Neural cell (in vitro differentiated cells): ENCODE measurements around the gene NTRK1. TPM values are rescaled to one million over a fixed set of nuclear protein-coding genes. Genes with fewer than 3 reads are reported as not detected.

Experiments used
- H2AFZ ChIP-seq: fragments of 200-600, 300-800 bp; sonication (generic), shearing (Covaris generic); 2 replicates; pipeline ENCODE4 v1.6.0; 2014; ENCODE audit warnings: low read depth, mild to moderate bottlenecking, antibody characterized with exemption, low read length, moderate library complexity
- H3F3A ChIP-seq: fragments of 200-600 bp; shearing (Covaris generic); 2 replicates; pipeline ENCODE4 v1.6.1; 2016; ENCODE audit warnings: mild to moderate bottlenecking, moderate library complexity, mixed read lengths, antibody characterized with exemption, low read length; ENCODE audit not compliant: insufficient read depth, poor library complexity, severe bottlenecking
- H3K27ac ChIP-seq: fragments of 200-600, 300-800 bp; sonication (generic), shearing (Covaris generic); 2 replicates; pipeline ENCODE4 v1.5.1; 2014; ENCODE audit warnings: mild to moderate bottlenecking, low read length, moderate library complexity
- H3K27me3 ChIP-seq: fragments of 300-800, 200-600 bp; sonication (generic), shearing (Covaris generic); 2 replicates; pipeline ENCODE4 v1.6.0; 2014; ENCODE audit warnings: mild to moderate bottlenecking, low read depth, low read length, moderate library complexity; ENCODE audit not compliant: insufficient read depth
- H3K36me3 ChIP-seq: fragments of 300-800, 200-600 bp; sonication (generic), shearing (Covaris generic); 2 replicates; pipeline ENCODE4 v1.5.1; 2014; ENCODE audit warnings: mild to moderate bottlenecking, antibody characterized with exemption, low read length, moderate library complexity; ENCODE audit not compliant: insufficient read depth
- H3K4me2 ChIP-seq: fragments of 300-800, 200-600 bp; sonication (generic), shearing (Covaris generic); 2 replicates; pipeline ENCODE4 v1.6.0; 2014; ENCODE audit warnings: mild to moderate bottlenecking, low read length
- H3K4me3 ChIP-seq: fragments of 300-800, 200-600 bp; sonication (generic), shearing (Covaris generic); 2 replicates; pipeline ENCODE4 v1.5.1; 2014; ENCODE audit warnings: mild to moderate bottlenecking, low read length, moderate library complexity
- H3K79me2 ChIP-seq: fragments of 200-600 bp; shearing (Covaris generic); replicated peaks from 2 replicates; pipeline ENCODE4 v1.6.0; 2014; ENCODE audit warnings: mild to moderate bottlenecking, low read length, moderate library complexity; ENCODE audit not compliant: insufficient read depth
- H3K9ac ChIP-seq: fragments of 300-800, 200-600 bp; sonication (generic), shearing (Covaris generic); 2 replicates; pipeline ENCODE4 v1.6.1; 2016; ENCODE audit warnings: mild to moderate bottlenecking, low read length, mixed read lengths
- H3K9me2 ChIP-seq: fragments of 200-600 bp; shearing (Covaris generic); 2 replicates; pipeline ENCODE4 v1.6.1; 2016; ENCODE audit warnings: mild to moderate bottlenecking, low read length, mixed read lengths; ENCODE audit not compliant: insufficient read depth
- H3K9me3 ChIP-seq: fragments of 200-600, 300-800 bp; sonication (generic), shearing (Covaris generic); 2 replicates; pipeline ENCODE4 v1.6.1; 2016; ENCODE audit warnings: mild to moderate bottlenecking, mixed run types, low read length, moderate library complexity, mixed read lengths
- H4K20me1 ChIP-seq: fragments of 200-600 bp; shearing (Covaris generic); 2 replicates; pipeline ENCODE4 v1.6.1; 2016; ENCODE audit warnings: mild to moderate bottlenecking, mixed run types; ENCODE audit not compliant: insufficient read depth
- EP300 ChIP-seq: fragments of 450-650 bp; conservative IDR thresholded peaks from 2 replicates; pipeline ENCODE4 v1.6.1; 2014; ENCODE audit warnings: antibody characterized with exemption, mild to moderate bottlenecking, moderate library complexity; ENCODE audit not compliant: poor library complexity, severe bottlenecking
- EZH2 ChIP-seq: fragments of 200-600, 300-800 bp; shearing (Covaris generic), sonication (generic); IDR thresholded peaks from 2 replicates; pipeline ENCODE4 v1.6.1; 2014; ENCODE audit warnings: antibody characterized with exemption, low read length, borderline replicate concordance, mild to moderate bottlenecking; ENCODE audit not compliant: insufficient read depth, poor library complexity, severe bottlenecking
- MXI1 ChIP-seq: fragments of 450-650 bp; conservative IDR thresholded peaks from 2 replicates; pipeline ENCODE4 v1.6.1; 2014; ENCODE audit warnings: antibody characterized with exemption, mild to moderate bottlenecking; ENCODE audit not compliant: poor library complexity, severe bottlenecking
- POLR2AphosphoS5 ChIP-seq: IDR thresholded peaks from 2 replicates; pipeline ENCODE4 v1.6.1; 2012
- RAD21 ChIP-seq: fragments of 450-650 bp; conservative IDR thresholded peaks from 2 replicates; pipeline ENCODE4 v1.6.1; 2014; ENCODE audit warnings: antibody characterized with exemption, mild to moderate bottlenecking, moderate library complexity
- SMC3 ChIP-seq: fragments of 450-650 bp; conservative IDR thresholded peaks from 2 replicates; pipeline ENCODE4 v1.6.1; 2014; ENCODE audit warnings: antibody characterized with exemption, mild to moderate bottlenecking, moderate library complexity; ENCODE audit not compliant: poor library complexity
- TAF1 ChIP-seq: IDR thresholded peaks from 2 replicates; pipeline ENCODE4 v1.6.1; 2012; ENCODE audit warnings: low read depth
- polyA plus RNA-seq: library from polyadenylated mRNA; depleted of rRNA; stranded (reverse); fragments of >200 nt; gene quantifications from 2 replicates; pipeline ENCODE4 v1.2.3, GENCODE V29; 2014
- TF ChIP-seq, protein P1 (sequence below): IDR thresholded peaks from 2 replicates; pipeline ENCODE4 v1.6.1; 2012; ENCODE audit warnings: borderline replicate concordance
- TF ChIP-seq, protein P2 (sequence below): fragments of 450-650 bp; IDR thresholded peaks from 2 replicates; pipeline ENCODE4 v1.5.1; 2014; ENCODE audit warnings: antibody characterized with exemption, mild to moderate bottlenecking, moderate library complexity; ENCODE audit not compliant: poor library complexity, severe bottlenecking

The NTRK1 gene
- polyA plus RNA-seq, 1 donor from 2014 or later, result 4.9 TPM

DNA sequence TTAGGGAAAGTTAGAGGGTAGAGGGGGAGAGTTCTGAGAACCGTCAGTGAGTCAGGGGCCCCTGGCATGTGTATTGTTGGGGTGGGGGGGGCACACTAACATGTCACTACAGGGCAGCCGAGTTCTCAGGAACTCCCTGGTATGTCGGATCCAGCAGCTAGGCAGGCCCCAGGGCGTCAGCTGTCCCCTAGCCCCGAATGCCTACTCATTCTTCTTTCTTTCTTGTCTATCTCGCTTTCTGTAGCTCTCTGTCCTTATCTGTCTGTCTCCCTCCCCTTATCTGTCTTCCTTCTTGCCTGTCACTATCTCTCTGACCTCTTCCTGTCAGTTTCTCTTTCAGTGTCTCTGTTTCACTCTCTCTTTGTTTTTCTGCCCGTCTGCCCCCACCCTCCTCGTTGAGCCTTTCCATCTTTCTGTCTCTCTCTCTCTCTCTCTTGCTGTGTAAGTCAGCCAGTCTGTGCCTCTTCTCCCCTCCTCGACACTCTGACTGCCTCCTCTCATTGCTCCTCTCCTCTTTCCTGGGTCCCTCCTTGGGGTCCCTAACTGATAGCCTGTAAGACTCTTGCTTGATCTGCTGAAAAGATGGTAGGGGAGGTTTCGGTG lies 2.4 kb downstream of the NTRK1 start:
- no peak overlapping the region for H3K4me3 ChIP-seq
- H2AFZ ChIP-seq, result no peak overlapping the region
- H3K9me3 ChIP-seq, result no peaks in the 10 kb centered on the region
- TF ChIP-seq POLR2AphosphoS5, result no peak
- no peak for TF ChIP-seq TAF1
- no peak for TF ChIP-seq EZH2
- TF ChIP-seq, protein P1, sequence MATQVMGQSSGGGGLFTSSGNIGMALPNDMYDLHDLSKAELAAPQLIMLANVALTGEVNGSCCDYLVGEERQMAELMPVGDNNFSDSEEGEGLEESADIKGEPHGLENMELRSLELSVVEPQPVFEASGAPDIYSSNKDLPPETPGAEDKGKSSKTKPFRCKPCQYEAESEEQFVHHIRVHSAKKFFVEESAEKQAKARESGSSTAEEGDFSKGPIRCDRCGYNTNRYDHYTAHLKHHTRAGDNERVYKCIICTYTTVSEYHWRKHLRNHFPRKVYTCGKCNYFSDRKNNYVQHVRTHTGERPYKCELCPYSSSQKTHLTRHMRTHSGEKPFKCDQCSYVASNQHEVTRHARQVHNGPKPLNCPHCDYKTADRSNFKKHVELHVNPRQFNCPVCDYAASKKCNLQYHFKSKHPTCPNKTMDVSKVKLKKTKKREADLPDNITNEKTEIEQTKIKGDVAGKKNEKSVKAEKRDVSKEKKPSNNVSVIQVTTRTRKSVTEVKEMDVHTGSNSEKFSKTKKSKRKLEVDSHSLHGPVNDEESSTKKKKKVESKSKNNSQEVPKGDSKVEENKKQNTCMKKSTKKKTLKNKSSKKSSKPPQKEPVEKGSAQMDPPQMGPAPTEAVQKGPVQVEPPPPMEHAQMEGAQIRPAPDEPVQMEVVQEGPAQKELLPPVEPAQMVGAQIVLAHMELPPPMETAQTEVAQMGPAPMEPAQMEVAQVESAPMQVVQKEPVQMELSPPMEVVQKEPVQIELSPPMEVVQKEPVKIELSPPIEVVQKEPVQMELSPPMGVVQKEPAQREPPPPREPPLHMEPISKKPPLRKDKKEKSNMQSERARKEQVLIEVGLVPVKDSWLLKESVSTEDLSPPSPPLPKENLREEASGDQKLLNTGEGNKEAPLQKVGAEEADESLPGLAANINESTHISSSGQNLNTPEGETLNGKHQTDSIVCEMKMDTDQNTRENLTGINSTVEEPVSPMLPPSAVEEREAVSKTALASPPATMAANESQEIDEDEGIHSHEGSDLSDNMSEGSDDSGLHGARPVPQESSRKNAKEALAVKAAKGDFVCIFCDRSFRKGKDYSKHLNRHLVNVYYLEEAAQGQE, result no peak
- TF ChIP-seq SMC3, result no peak
- no peak for TF ChIP-seq EP300
- TF ChIP-seq RAD21, result no peak
- no peak for TF ChIP-seq MXI1
- TF ChIP-seq, protein P2, sequence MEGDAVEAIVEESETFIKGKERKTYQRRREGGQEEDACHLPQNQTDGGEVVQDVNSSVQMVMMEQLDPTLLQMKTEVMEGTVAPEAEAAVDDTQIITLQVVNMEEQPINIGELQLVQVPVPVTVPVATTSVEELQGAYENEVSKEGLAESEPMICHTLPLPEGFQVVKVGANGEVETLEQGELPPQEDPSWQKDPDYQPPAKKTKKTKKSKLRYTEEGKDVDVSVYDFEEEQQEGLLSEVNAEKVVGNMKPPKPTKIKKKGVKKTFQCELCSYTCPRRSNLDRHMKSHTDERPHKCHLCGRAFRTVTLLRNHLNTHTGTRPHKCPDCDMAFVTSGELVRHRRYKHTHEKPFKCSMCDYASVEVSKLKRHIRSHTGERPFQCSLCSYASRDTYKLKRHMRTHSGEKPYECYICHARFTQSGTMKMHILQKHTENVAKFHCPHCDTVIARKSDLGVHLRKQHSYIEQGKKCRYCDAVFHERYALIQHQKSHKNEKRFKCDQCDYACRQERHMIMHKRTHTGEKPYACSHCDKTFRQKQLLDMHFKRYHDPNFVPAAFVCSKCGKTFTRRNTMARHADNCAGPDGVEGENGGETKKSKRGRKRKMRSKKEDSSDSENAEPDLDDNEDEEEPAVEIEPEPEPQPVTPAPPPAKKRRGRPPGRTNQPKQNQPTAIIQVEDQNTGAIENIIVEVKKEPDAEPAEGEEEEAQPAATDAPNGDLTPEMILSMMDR, result no peak
- peaks cover 53% of the 10 kb centered on the region for H3K27me3 ChIP-seq
- no peaks in the 10 kb centered on the region for H3F3A ChIP-seq
- H3K9ac ChIP-seq, result peak overlapping the region; percentile 9
- H3K27ac ChIP-seq, result no peak overlapping the region
- no peaks in the 10 kb centered on the region for H3K9me2 ChIP-seq
- no peaks in the 10 kb centered on the region for H3K79me2 ChIP-seq
- no peak overlapping the region for H3K4me2 ChIP-seq
- H4K20me1 ChIP-seq, result no peaks in the 10 kb centered on the region
- H3K36me3 ChIP-seq, result no peaks in the 10 kb centered on the region

DNA sequence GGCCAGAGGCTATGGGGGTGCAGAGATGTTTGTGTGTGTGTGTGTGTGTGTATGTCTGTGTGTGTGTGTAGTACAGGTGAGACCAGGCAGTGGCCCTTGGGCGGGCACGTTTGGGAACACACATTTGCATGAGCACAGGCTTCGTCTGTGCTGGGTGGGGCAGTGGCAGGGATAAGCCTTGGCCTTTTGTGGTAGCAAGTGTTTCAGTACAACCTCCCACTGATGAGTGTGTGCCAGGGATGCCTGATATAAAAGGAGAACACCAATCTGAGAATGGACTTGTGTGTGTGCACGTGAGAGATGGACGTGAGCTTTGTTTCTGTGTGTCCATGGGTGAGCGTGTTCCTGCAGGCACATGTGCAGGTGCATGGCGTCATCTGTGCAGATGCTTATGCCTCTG lies 3.0 kb downstream of the NTRK1 start:
- no peak overlapping the region for H2AFZ ChIP-seq
- H3K4me3 ChIP-seq, result no peak overlapping the region
- peaks cover 48% of the 10 kb centered on the region for H3K27me3 ChIP-seq
- H3K4me2 ChIP-seq, result no peak overlapping the region
- no peaks in the 10 kb centered on the region for H3K36me3 ChIP-seq
- H3K9ac ChIP-seq, result no peak overlapping the region
- no peaks in the 10 kb centered on the region for H4K20me1 ChIP-seq
- no peaks in the 10 kb centered on the region for H3K9me3 ChIP-seq
- H3F3A ChIP-seq, result no peaks in the 10 kb centered on the region
- H3K79me2 ChIP-seq, result no peaks in the 10 kb centered on the region
- H3K27ac ChIP-seq, result no peak overlapping the region
- no peaks in the 10 kb centered on the region for H3K9me2 ChIP-seq
- TF ChIP-seq, protein P2, result no peak
- no peak for TF ChIP-seq SMC3
- no peak for TF ChIP-seq MXI1
- no peak for TF ChIP-seq EZH2
- TF ChIP-seq POLR2AphosphoS5, result no peak
- TF ChIP-seq EP300, result no peak
- TF ChIP-seq, protein P1, result no peak
- no peak for TF ChIP-seq RAD21
- no peak for TF ChIP-seq TAF1
